Occipital lobe (tissue), 2 donors: ENCODE data around the gene GUCY1A2. TPM values are rescaled to one million over a fixed set of nuclear protein-coding genes. Genes with fewer than 3 reads are reported as not detected.
"Not testable (repeated sequence)": the region's sequence is repeated elsewhere in the genome, so short reads cannot be mapped to it uniquely, and the experiment has no call there.

ENCODE experiments used
- DNase-seq: peaks from one replicate; lab custom pipeline; 2025; lab: John Stamatoyannopoulos, UW
- total RNA-seq: library from RNA; depleted of rRNA; stranded (reverse); fragments of >200 nt; gene quantifications from one replicate; pipeline ENCODE4 v1.2.3, GENCODE V29; 2014

GUCY1A2 gene
- total RNA-seq, 1 donor from 2014 or later = 183 TPM

DNA sequence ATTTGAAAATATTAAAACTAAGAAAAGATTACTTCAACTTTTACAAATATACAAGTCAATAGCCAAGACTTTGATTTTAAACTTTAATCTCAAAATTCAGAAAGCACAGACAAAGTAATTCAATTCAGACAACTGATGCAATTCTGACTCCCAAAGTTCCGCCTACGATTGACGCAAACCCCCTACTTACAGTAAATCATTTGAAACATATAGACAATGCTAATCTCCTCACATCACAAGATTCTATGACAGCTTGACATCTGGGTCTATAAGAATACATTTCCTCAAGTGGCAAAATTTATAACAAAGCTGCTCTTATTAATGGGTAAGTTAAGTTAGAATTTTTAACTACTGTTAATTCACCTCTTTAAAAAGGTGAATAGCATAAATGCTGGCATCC, 75.2 kb downstream of the GUCY1A2 start:
- DNase-seq = no peak

DNA sequence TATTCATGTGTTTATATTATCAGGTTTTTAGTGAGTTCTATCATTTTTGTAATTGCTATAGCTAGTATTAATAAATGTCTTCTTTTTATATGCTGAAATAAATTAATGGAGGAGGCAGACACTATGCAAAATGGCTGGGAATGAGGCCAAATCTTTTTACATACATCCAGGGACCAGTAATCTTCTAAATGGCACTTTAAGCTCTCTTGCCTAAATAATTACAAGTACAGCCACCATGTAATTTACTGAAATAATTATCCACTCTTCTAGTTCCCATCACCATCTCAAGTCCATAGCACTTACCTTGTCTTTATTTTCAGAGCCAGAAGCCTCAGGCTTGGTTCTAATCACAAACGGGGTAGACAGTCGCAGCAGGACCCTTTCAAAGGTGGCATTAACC, 79.1 kb downstream of the GUCY1A2 start:
- DNase-seq = no peak

DNA sequence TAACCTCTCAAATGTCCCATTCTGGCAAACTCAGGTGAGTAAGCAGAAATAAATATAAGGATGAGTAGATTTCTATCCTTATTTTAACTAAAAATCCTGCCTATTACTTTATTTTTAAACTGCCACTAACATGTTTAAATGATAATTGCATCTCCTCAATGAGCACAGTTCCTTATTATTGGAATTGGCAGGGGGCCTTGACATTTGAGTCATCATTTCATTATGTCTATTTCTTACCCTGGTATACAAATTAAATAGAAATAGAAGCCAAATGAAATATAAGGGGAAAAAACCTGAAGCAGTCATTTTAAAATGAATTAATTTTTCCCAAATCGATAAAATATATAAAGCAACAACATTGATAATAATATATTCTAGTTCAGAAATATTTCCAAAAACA, 81.2 kb downstream of the GUCY1A2 start:
- no peak for DNase-seq

DNA sequence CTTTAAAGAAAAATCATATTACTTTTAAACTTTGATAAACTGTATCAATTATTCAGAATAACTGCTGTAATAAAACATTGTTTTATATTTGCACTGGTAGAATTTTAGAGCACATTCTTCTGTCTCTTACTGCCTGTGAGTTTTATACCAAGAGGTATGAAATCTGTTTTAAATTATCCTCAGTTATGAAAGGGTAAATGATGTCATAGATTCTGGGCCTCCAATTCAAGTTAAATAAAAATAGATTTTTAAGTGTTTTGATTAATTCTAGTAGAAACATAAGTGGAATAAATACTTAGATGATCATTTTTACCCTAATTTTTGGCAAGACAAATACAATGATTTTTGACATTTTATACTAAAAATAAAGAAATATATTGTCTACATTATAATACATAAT, 93.0 kb downstream of the GUCY1A2 start:
- DNase-seq = no peak

DNA sequence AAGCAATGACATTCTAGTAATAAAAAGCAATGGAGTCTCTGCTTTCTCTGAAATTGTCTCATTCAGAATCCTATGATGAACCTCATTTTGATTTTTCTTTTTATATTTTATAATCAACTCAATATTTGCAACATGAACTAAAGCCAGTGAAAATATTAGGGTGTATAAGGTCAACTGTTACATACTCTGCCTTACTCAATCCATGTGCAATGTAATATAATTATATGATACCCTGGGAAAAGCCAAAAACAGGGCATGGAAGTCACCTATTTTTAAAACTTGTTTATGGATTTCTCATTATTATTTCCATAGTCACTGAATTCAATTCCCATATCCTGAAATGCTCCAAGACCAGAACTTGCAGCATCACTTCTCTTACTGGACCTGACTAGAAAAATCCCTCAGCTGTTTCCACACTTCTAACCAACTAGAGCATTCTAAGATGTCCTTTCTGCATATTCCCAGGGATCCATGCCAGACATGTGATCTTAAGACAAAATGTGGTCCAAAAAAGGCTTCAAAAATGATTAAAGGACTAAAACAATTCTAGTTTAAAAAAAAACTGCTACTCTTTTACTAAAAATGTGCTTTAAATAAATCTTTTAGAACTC, 97.3 kb downstream of the GUCY1A2 start:
- DNase-seq = no peak

DNA sequence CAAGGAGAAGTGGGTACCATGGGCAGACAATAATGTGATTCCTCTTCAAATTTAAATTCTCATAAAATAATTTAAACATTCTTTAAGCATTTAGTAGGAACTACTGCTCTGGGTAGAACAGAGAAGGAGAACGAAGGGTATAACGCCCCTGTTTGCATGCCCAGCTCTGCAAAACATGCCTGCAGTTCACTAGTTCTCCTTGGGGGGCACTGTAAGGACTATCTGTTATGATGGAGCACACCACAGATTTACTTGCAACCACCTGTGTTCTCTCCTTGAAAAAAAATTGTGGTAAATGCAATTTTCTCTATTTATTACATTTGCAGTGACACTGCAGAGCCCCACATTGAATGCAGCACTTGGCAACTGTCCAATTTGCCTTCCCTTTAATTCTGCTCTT, 100.3 kb downstream of the GUCY1A2 start:
- no peak for DNase-seq

DNA sequence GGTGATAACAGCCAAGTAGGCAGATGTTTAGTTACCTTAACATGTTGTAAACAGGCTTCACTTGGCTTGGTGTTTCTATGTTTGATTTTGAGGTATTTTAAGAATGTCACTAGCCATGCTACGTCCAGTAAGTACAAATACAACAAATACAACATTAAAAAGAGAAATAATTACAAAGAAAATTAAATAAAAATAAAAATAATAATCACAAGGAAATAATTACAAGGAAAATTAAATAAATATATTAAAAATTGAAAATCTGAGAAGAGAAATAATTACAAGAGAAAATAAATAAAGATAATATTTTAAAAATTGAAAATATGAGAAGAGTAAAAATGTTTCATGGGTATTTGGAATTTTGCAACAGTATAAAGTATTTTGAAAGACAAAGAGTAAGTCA, 103.9 kb downstream of the GUCY1A2 start:
- DNase-seq = no peak

DNA sequence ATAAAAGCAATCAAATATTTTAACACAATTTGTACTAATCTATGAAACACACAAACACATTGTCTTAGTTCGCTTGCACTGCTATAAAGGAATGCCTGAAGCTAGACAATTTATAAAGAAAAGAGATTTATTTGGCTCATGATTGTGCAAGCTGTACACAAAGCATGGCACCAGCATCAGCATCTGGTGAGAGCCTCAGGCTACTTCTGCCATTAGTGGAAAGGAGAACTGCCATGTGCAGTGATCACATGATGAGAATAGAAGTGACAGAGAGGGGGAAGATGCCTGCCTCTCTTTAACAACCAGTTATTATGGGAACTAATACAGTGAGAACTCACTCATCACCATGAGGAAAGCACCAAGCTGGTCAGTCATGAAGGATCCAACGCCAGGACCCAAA, 105.1 kb downstream of the GUCY1A2 start:
- DNase-seq = no peak

DNA sequence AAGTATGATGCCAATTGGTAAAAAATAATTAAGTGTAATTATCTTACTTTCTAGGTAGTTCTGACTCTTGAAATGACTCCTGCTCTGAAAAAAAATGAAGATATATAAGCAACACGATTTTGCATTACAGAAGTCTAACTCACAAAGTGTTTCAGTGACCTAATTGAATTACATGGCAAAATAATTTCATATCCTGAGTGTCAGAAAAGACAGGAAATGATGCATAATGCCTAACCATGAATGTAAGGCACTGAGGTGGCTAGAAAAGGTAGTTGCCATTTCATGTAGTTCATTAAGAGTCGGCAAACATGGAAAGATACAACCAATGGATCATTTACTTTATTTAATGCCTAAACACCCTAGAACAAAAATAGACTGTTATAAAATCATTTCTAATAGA, 113.5 kb downstream of the GUCY1A2 start:
- no peak for DNase-seq

DNA sequence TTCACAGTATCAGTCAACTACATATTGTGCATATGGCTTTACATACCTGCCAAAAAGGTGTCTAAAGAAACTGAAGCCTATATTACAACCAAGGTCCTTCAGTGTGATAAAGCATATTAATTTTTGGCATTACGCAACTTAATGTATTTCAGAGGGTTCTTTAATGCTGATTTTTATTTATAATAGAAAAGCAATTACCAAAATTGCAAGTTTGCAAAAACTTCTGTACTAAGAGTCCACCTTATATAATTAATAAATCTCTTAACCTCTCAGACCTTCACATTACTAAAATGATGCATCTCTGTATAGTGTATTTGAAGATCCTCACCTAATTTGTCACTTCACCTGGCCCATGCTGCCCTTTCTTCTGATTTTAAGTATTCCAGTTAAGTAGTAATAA, 128.6 kb downstream of the GUCY1A2 start:
- no peak for DNase-seq

DNA sequence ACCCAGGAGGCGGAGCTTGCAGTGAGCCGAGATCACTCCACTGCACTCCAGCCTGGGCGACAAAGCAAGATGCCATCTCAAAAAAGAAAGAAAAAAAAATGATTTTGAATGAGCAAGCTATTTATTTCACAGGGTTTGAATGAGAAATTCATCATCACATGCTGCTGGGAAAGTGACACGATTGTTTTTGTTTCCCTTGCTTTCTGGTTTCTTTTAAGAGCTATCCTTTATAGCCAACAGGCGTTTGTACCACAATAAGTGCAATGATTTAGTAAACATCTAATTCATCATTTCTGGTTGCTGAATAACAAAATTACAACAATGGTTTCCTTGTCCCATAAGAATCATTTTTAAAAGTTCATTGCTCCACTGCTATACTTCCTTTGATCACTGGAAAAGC, 129.9 kb downstream of the GUCY1A2 start:
- no peak for DNase-seq

DNA sequence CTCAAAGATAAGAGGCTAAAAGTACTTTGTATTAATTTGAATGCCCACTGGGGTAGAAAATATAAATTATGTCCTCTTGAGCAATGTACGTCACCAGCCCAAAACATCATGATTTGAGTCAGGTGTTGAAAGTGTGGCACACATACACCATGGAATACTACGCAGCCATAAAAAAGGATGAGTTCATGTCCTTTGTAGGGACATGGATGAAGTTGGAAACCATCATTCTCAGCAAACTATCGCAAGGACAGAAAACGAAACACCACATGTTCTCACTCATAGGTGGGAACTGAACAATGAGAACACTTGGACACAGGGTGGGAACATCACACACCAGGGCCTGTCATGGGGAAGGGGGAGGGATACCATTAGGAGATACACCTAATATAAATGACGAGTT, 134.6 kb downstream of the GUCY1A2 start:
- not testable (repeated sequence) for DNase-seq

DNA sequence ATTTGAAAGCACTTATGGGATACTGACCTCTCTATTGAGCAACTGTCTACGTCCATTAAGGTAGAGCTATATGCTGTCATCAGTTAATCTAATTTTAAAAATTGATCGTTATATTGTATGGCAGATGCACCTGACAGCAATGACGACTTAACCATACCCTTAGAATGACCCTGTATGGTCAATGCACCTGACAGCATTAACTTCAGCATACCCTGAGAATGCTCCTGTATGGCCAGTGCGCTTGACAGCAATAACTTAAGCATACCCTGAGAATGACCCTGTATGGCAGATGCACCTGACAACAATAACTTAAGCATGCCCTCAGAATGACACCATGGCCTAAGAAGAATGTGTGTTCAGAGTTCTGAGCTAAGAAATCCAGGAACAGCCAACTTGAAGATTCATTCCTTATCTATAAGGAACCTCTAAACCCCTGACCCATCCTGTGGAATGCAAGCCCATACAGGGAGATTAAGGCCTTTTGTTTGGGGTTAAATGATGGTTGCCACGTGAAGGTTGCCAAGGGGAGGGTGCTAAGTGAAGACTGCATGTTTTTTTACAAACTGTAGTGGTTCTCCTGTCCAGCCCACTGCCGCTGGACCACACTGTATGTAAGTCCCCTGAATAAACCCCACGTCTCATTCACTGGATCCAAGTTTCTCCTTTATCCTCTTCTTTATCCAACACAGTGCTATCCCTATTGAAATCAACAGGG, 138.3 kb downstream of the GUCY1A2 start:
- no peak for DNase-seq

DNA sequence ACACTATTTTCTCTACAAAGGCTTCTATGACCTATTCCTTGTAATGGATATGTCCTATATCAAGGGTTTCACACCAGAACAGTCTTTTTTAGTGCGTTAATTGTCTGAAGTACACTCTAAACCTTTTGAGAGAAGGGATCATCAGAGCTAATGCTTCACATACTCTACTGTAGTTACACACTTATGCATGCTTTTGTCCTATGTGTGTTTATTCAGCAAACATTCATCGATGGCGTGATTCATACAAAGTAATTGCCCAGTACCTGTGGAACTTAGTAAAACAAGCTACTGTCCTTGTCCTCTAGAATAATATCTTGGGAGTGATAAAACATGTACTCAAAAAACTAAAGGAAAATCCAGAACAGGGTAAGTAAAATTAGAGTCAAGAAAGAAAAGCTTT, 139.2 kb downstream of the GUCY1A2 start:
- no peak for DNase-seq

DNA sequence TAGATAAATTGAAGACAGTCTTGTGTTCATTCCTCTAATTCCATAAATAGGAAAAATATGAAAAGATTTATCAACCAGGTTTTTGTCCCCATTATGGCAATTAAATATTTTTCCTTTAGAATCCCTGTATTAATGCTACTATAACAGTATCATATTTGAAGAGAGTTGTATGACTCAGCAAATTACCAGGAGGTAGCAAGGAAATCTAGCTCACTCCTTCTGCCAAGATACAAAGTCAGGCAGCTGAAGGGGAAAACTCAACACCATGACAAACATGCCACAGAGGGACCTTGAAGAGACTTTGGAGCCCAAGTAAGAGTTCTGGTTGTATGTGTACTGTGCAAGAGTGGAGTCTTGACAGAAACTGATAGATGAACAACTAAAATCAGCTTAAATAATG, 143.3 kb downstream of the GUCY1A2 start:
- no peak for DNase-seq

DNA sequence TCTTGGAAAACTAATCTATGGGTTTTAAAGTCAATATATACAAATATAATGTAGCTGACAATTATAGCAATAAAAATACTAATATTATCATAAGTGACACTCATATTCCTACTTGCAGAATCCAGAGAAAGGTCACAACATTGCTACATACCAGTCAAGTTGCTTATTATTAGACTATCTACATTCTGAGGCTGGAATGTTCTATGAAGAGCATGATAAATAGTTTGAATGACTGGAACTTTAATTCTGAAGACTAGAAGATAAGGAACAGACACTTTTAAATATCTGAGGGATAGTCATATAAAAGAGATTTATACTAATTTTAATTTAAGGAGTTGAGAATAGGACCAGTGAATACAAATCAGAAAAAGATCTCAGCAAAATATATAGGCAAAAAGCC, 146.0 kb downstream of the GUCY1A2 start:
- no peak for DNase-seq

DNA sequence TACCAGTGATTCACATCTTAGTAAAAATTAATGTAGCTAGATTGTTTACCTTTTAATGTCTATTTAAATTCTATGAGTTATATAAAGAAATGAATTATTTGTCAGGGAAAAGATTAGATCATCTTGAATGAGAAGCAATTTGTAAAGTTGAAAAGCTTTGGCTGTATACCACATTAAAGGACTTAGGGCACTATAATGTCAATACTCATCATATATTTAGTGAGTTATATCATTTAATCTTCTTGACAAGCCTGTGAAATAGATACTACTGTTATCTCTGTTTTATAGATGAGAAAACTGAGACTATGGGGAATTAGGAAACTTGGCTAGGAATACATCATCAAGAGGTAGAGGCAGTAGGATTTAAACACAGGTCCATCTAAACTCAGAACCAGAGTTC, 160.1 kb downstream of the GUCY1A2 start:
- no peak for DNase-seq

DNA sequence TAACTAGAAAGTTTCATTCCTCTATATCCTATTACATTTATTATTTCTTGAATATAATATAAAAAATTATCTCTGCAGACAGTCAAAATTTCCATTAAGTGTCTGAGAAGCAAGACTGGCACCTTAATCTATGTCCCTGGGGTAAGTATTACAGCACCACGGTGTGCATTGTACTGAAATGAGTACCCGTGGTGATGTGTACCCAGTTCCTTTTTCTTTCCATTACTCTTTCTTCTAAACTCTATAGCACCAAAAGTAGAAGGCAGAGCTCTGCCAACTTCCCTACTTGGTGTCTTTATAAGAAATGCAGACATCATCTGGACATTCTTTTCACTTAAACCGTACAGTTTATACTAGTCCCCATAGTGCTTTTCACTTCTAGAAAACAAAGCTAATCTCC, 161.7 kb downstream of the GUCY1A2 start:
- DNase-seq = no peak

DNA sequence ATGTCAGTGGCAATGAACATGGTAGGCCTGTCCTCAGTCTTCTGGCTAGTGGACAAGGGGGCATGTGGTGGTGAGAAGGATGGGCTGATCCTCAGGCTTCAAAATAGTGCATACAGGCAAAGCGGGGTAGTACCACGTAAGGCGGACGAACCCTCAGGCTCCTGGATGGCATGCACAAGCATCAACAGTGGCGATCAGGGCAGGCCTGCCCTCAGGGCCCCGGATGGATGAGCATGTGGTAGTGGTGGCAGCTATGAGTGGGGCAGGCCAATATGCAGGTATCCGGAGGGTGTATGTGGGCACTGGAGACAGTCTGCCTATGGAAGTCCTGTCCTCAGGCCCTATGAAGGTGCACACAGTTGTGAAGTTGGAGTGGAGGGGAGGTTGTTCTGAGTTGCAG, 163.8 kb downstream of the GUCY1A2 start:
- DNase-seq = no peak

DNA sequence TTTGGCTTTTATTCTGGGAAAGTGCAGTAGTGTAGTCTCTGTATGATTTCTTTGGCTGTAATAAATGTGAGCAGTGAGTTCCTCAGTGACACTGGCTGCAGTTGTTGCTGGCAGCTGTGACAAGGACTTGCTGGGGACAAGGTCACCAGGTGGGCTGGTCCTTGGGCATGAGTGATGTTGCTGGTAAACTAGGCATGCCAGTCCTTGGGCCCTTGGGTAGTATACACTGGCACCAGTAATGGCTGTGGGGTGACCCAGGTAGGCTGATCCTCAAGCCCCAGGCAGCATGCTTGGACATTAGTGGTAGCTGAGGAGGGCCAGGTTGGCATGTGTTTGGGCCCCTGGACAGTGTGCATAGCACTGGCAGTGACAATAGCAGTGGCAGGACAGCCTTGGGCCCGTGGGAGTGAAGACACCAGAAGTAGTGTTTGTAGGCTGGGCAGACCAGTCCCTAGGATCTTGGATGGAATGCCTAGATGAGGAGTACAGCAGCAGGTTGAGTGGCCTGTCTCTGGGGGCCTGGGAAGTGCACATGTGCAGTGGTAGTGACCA, 164.3 kb downstream of the GUCY1A2 start:
- no peak for DNase-seq

DNA sequence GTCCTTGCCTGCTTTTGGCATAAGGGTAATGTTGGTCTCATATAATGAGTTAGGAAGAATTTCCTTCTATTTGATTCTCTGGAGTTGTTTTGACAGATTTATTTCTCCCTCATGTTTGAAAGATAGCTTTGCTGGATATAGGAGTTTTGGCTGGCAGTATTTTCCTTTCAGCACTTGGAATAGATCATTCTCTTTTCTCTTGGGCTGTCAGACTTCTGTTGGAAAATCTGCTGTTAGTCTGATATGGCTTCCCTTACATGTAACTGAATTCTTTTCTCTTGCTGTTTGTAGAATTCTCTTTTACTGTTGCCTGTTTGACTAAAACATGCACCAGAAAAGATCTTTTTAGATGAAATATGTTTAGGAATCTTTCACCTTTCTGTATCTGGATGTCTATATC, 165.5 kb downstream of the GUCY1A2 start:
- DNase-seq = no peak

DNA sequence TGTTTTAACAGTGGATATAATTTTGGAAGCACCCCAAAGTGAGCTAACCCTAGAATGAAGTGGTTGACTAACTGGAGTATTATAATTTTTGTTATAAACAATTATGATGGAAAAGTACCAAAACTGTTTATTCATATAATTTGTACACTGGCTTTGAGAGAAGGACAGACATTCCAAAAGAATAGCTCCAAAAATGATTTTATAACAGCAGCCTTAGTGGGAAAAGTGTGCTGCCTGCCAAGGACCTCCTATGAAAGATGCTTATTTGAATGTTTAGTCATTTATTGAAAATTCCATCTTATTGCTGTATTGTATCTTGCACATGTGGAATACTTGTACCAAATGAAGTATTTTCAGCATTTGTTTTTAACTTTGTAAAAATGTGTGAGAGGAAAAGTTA, 169.8 kb downstream of the GUCY1A2 start:
- no peak for DNase-seq

DNA sequence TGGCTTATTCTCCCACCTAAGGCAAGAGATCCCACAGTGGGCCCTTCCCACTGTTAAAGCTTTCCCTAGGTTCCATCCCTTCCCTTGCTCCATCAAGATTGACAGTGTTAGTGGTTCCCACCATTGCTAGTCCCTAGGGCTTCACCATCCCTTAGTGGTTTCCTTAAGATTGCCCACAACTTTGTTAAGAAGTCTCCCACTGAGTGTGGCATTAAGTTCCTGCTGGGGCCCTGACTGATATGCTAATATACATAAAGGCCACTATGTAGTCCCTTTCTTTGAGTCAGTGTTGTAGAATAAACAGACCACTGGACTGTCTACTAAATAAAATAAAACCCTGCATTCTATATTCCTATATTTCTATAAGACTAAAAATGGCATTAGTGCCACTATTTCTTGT, 176.1 kb downstream of the GUCY1A2 start:
- no peak for DNase-seq
